Daoy (cell line): ENCODE measurements around the gene HERPUD1. TPM values are rescaled to one million over a fixed set of nuclear protein-coding genes. Genes with fewer than 3 reads are reported as not detected.
A peak's percentile ranks its signal among the peaks of the same experiment; 100 is the strongest.
"Not testable (repeated sequence)": the region's sequence is repeated elsewhere in the genome, so short reads cannot be mapped to it uniquely, and the experiment has no call there.

Source experiments
- DNase-seq: peaks from one replicate; pipeline ENCODE4 v3.0.0-alpha.2; 2015; ENCODE audit warnings: low read depth
- total RNA-seq: library from RNA; depleted of rRNA; stranded (reverse); fragments of >200 nt; shearing (Covaris generic); gene quantifications from 2 replicates; pipeline ENCODE4 v1.2.3, GENCODE V29; 2014; rRNA removed

HERPUD1 gene
- total RNA-seq, result 24.3 and 29.4 TPM in 2 replicates

GRCh38 chr16:56931892-56932720, at the start of gene HERPUD1:
Gene HERPUD1, plus strand, starts transcription at chr16:56932142. Its CDS starts 103 bp downstream, at chr16:56932245.
- peak; percentile 98 for DNase-seq

- no peak for DNase-seq
These were observed 48.4 kb upstream of the HERPUD1 start for GRCh38 chr16:56883586-56883985.

GRCh38 chr16:56884026-56884582, 47.8 kb upstream of the HERPUD1 start:
- DNase-seq, result no peak

GRCh38 chr16:56884929-56885328, 47.0 kb upstream of the HERPUD1 start:
- DNase-seq, result not testable (repeated sequence)

- DNase-seq, result no peak
These were observed 46.3 kb upstream of the HERPUD1 start for GRCh38 chr16:56885446-56886162.

- no peak for DNase-seq
These were observed 45.6 kb upstream of the HERPUD1 start for GRCh38 chr16:56886296-56886695.

GRCh38 chr16:56886826-56887225, 45.1 kb upstream of the HERPUD1 start:
- no peak for DNase-seq

- no peak for DNase-seq
These were observed 43.1 kb upstream of the HERPUD1 start for GRCh38 chr16:56888806-56889205.

- no peak for DNase-seq
These were observed 42.7 kb upstream of the HERPUD1 start for GRCh38 chr16:56889206-56889605.

- no peak for DNase-seq
These were observed 40.3 kb upstream of the HERPUD1 start for GRCh38 chr16:56891685-56892084.

- DNase-seq, result no peak
These were observed 39.2 kb upstream of the HERPUD1 start for GRCh38 chr16:56892705-56893104.

GRCh38 chr16:56894331-56894917, 37.5 kb upstream of the HERPUD1 start:
- no peak for DNase-seq

- no peak for DNase-seq
These were observed 36.1 kb upstream of the HERPUD1 start for GRCh38 chr16:56895813-56896212.

- no peak for DNase-seq
These were observed 35.7 kb upstream of the HERPUD1 start for GRCh38 chr16:56896244-56896643.

GRCh38 chr16:56897026-56897799, 34.7 kb upstream of the HERPUD1 start:
- no peak for DNase-seq

GRCh38 chr16:56898847-56899246, 33.1 kb upstream of the HERPUD1 start:
- no peak for DNase-seq

GRCh38 chr16:56903866-56904265, 28.1 kb upstream of the HERPUD1 start:
- DNase-seq, result no peak

- DNase-seq, result no peak
These were observed 24.5 kb upstream of the HERPUD1 start for GRCh38 chr16:56907401-56907800.

GRCh38 chr16:56909527-56909979, 22.4 kb upstream of the HERPUD1 start:
- no peak for DNase-seq

- no peak for DNase-seq
These were observed 21.8 kb upstream of the HERPUD1 start for GRCh38 chr16:56910112-56910511.
